GM12891 (cell line): ENCODE results near the gene PREPL.

Experiments used
- POLR2A ChIP-seq: IDR thresholded peaks from 2 replicates; pipeline ENCODE4 v1.6.1; 2011; ENCODE audit warnings: low read depth, low read length, control low read depth
- POLR2AphosphoS5 ChIP-seq: IDR thresholded peaks from 2 replicates; pipeline ENCODE4 v1.6.1; 2011; ENCODE audit warnings: low read depth, low read length, control low read depth

- TF ChIP-seq POLR2AphosphoS5 = no peak
- no peak for TF ChIP-seq POLR2A
Observed at GRCh38 chr2:44280869-44281268, 80.4 kb downstream of the PREPL start.
